Measurements from ENCODE around the gene CCL25. TPM values are rescaled to one million over a fixed set of nuclear protein-coding genes. Genes with fewer than 3 reads are reported as not detected.

The CCL25 gene
- total RNA-seq, 1 experiment from 2014 or later = not detected

DNA sequence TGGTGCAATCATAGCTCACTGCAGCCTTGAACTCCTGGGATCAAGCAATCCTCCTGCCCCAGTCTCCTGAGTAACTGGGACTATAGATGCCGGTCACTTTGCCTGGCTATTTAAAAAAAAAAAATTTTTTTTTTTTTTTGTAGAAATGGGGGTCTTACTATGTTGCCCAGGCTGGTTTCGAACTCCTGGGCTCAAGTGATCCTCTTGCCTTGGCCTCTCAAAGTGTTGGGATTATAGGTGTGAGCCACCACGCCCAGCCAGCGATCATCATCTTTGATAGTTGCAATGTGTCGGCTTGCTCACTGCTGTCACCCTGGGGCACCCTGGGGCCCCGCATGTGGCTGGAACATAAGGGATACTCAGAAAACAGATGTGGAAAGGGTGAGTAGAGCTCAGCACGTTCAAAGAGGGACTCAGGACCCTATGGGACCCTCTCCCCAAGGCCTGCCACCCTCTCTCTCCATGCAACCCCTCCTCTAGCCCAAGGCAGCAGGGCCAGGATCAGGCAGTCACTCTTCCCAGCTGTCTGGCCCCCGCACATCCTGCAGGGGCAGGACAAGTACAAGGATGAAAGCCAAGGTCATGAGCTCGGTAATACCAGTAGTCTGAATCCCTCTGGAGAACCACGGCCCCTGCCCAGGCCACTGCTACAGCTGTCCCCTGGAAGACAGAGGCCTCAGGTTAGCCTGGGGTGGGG is 6.5 kb upstream of the CCL25 start:
- DNase-seq (ENCODE audit: low read depth) = no peak

DNA sequence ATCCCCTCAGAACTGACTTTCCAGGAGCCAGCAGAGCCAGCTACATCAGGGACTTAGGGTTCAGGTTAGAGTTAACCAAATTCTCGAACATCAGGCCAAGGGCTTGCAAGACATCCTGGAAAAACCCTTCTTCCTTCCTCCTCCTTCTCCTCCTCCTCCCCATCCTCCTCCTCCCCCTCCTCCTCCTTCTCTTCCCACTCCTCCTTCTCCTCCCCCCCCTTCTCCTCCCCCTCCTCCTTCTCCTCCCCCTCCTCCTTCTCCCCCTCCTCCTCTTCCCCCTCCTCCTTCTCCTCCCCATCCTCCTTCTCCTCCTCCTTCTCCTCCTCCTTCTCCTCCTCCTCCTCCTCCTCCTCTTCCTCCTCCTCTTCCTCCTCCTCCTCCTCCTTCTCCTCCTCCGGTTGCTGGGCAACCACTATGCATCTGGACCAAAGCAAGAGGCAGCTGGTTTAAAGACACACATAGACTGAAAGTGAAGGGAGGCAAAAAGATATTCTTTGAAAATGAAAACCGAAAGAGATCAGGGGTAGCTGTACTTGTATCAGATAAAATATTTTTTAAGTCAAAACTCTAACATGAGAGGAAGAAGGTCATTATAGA is 5.9 kb upstream of the CCL25 start:
- DNase-seq (ENCODE audit: low read depth) = no peak

DNA sequence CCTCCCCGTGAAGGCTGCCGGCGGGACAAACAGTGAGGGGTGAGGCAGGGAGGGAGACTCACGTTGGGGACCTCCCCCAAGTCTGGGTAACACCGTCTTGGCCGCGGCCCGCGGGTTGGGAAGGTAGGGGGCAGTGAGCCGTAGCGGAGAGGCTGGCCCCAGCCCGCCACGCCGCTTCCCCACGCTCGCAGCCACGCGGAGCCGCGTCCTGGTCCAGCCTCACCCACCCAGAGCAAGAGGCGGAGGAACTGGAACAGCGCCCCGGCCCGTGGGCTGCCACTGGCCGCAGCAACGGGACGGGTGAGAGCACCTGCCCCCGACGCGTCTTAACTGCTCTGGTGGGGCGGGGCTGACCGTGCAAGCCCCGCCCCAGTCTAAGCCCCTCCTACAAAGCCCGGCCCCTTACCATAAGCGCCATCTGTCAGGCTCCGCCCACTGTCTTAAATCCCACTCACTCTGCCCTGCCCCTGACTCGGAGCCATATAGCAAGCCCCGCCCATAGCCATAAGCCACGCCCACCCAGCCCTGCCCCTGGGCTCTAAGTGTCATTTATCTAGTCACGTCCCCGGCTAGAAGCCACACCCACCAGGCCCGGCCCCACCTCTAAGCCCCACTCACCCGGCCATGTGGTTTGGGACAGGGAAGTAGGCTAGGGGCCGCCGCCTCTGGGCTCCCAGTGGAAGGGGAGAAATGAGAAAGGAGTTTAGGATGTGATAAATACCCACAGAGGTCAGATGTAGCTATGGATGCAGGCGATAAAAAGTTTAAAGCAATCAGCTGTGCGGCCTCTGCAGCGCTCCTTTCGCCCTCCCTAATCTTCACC is 2.1 kb upstream of the CCL25 start:
- DNase-seq (ENCODE audit: low read depth) = peak; percentile 96

DNA sequence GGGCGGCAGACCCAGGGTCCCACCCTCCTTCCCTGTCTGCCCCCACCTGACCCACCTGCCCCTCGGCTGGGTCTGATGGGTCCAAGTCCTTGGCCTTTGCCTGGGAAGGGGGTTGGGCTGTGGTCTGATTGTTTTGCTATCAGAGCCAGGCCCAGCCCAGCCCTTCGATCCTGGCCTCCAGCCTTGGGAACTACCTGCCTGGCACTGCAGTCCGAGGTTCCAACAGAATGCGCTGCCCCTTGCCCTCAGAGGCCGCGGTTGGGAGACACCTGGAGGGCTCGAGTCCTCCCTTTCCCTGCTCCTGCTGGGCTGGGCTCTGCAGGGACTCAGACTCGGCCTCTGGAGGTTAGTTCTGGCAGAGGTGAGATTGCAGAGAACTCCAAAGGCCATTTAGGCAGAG is 1.6 kb downstream of the CCL25 start:
- DNase-seq (ENCODE audit: low read depth) = no peak

DNA sequence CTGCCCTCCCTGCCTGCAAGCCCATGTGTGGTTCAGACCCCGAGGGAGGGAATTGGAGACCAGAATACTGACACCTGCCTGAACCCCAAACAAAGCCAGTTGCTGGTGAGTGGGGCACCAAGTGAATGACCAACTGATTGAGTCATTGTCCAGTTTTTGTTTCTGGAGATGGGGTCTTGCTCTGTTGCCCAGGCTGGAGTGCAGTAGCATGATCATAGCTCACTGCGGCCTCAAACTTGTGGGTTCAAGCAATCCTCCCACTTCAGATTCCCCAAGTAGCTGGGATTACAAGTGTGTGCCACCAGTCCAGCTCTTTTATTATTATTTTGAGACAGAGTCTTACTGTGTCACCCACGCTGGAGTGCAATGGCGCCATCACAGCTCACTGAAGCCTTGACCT is 4.0 kb downstream of the CCL25 start:
- no peak for DNase-seq (ENCODE audit: low read depth)

DNA sequence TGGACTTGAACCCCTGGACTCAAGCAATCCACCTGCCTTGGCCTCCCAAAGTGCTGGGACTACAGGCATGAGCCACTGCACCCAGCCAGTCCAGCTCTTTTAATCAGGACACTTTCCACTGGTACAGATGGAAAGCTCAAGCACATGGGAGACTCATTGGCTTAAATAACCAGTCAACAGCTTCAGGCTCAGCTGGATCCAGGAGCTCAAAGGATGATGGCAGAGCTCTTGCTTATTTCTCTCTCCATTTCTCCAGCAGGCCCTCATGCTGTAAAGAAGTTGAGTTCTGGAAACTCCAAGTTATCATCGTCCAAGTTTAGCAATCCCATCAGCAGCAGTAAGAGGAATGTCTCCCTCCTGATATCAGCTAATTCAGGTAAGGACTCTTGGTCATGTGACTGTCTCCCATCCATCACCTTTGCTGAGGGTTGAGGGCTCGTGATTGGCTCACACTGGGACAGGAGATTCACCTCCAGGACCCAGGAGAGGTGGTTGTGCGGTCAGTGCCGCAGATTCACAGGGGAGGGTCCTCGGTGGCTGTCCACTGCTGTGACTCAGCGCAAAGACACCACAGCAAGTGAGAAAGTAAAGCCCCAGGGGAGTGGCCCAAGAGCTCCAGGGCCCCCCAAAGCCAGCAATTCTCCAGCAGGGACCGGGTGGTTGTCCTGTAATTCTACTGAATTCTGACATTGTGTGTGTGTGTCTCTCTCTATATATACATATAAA is 5.1 kb downstream of the CCL25 start:
- DNase-seq (ENCODE audit: low read depth) = no peak

DNA sequence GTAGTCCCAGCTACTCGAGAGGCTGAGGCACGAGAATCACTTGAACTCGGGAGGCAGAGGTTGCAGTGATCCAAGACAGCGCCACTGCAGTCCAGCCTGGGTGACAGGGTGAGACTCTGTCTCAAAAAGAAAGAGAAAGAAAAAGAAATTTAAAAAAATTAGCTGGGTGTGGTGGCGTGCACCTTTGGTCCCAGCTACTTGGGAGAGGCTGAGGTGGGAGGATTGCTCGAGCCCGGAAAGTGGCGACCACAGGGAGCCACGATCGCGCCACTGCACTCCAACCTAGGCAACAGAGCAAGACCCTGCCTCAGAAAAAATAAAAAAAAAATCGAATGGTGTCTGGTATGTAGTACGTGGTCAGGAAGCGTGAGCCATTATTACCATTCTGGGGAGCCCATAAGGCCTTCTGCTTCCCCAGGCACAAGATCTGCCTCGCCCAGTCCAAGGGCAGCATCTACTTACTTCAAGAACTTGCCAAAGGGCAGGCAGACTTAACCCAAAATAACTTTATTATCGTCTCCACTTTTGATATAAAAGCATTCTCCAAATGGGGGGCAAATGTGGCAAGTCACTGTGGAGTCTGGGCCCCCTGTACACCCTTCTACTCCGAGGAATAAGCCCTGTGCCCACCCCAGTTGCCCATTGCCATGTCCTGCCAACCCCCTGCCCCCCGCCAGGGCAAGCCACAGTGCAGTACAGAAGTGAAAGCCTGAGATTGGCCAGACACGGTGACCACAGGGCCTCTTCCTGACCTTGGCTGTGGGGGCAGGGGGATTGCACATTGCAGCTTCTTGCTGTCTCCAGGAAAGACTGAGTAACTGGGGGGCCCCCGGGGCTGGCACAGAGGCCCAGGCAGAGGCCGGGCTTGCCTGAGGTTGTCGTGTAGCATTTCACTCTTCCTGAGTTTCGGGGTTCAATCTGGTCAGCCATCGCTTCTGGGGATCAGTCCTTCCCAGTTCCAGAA is 12.6 kb downstream of the CCL25 start:
- DNase-seq (ENCODE audit: low read depth) = no peak

DNA sequence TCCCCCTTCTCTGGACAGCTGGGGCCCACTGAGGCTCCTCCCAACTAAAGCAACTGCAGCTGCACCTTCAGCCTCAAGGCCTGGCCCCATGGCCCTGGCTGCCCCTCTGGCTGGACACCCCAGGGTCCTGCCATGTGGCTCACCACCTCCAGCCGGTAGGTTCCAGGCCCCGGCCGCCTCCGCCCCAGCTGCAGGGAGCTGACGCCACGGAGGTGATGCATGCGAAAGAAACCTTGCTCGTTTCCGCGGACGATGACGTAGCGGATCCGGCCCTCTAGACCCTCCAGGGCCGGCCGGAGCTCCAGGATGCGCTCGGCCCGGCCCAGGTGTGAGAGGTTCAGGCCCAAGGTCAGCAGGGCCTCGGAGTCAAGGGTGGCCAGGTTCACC is 13.3 kb downstream of the CCL25 start:
- no peak for DNase-seq (ENCODE audit: low read depth)

DNA sequence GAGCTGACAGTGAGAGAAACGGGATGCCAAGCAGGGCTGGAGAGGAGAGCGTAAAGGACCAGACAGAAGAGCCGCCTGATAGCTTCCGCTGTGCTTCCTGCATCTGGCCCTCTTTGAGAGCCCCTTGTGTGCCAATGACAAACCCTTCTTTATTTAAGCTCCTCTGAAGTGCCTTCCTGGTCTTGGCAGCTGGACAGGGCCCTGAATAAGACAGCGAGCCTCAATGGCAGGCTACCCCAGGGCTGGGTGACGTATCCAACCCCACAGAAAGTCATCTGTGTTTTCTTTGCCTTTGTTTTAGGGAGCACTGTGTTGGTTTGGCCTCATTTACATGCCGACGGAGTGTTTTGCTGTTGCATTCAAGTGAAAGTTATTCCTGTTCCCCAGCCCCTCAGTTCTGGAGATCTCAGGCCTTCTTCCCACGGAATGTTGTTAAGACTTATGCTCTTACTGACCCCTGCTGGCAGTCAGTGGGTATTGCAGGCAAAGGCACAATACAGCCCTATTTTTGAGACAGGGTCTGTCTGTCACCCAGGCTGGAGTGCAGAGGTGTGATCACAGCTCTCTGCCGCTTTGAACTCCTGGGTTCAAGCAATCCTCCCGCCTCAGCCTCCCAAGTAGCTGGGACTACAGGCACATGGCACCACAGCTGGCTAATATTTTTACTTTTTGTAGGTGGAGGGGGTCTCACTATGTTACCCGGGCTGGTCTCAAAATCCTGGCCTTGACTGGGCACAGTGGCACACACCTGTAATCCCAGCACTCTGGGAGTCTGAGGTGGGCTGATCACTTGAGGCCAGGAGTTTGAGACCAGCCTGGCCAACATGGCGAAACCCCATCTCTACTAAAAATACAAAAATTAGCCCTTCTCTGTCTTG is 16.8 kb downstream of the CCL25 start:
- no peak for DNase-seq (ENCODE audit: low read depth)

DNA sequence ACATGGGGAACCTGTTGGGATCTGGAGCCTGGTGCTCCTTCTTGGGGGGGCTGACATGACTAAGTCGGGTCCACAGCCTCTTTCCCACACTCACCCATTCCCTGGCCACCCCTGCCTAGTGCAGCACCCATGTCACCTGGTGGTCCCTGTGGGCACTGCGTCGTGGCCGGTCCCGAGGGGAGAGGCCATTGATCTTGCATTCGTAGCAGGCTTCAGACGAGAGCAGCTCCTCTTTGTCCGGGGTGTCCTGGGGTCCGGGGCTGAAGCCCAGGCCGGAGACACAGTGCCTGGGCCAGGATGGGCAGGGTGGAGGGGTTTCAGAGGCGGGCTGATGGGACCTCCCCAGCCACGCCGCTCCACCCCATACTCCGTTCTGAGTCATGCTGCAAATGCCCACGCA is 19.4 kb downstream of the CCL25 start:
- DNase-seq (ENCODE audit: low read depth) = no peak

DNA sequence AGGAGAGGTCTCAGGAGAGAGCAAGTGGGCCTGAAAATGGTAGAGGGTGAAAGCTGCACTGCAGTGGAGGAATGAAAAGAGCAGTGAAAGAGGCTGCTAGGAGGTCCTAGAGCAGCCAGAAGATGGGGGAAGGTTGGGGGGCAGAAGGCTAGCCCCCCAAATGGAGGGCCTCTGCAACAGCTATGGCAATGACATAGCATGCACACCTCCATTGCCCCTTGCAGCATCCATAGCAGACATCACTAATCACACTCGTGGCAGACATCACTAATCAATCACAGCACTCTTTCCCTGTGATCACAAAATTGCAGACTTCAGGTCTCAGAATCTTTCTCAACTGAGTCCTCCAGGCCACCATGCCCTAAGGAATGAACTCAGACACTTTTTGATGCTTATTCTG is 21.9 kb downstream of the CCL25 start:
- no peak for DNase-seq (ENCODE audit: low read depth)

DNA sequence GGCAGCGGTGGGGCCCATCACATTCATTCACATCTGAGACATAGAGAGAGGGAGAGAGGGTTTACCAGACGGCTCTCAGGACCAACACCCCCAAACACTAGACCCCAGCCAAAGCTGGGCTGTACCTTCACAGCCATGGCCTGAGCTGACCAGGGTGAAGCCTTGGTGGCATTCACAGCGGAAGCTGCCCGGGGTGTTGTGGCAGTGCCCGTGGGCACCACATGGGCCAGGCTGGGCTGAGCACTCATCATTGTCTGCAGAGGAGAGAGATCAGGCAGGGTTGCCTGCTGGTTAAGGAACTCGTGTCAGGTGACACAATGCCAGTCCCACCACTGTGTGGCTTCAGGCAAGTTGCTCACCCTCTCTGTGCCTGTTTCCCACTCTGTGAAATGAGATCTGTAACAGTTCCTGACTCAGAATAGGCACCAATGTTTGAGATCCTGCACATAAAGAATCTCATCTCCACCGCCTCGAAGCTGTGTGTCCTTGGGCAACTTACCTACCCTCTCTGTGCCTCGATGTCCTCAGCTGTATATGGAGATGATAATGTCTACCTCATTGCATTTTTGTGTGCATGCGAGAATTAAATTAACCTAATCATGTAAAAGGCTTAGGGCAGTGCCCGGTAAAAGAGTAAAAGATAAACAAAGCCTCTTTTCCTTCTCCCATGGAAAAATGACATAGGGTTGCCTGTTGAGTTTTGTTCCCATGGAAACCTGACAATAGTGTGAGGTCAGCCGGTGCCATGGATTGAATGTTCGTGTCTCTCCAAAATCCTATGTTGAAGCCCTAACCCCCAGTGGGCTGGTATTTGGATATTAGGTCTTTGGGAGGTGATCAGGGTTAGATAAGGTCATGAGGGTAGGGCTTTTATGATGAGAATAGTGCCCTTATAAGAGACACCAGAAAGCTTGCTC is 22.9 kb downstream of the CCL25 start:
- DNase-seq (ENCODE audit: low read depth) = no peak

DNA sequence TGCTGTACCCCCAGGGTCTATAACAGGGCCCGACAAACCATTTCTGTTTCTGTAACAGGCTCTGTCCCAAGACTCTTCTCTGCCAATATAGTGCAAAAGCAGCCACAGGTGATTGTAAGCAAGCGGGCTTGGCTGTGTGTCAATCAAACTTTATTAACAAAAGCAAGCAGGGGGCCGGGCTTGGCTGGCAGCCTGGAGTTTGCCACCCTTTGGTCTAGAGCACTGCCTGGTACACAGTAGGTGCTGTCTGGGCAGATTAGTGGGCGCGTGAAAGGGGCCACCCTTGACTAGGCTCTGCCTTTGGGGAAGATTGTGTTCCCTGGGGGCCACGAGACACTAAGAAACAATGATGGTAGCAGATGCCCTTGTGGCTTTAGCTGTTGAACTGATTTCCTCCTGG is 27.4 kb downstream of the CCL25 start:
- no peak for DNase-seq (ENCODE audit: low read depth)

DNA sequence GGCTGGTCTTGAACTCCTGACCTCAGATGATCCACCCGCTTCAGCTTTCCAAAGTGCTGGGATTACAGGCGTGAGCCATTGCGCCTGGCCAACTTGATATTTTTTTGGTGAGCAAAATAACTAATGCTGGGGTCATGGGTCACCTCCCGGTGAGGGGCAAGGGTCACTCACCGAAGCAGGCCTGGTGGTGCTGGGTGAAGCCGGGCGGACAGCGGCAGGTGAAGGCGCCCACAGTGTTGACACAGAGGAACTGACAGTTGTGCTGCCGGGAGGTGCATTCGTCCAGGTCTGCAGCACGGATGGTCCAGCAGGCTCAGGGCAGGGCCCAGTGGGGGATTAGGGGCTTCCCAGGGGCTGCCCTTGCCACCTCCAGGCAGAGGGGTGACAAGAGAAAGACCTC is 28.3 kb downstream of the CCL25 start:
- no peak for DNase-seq (ENCODE audit: low read depth)

DNA sequence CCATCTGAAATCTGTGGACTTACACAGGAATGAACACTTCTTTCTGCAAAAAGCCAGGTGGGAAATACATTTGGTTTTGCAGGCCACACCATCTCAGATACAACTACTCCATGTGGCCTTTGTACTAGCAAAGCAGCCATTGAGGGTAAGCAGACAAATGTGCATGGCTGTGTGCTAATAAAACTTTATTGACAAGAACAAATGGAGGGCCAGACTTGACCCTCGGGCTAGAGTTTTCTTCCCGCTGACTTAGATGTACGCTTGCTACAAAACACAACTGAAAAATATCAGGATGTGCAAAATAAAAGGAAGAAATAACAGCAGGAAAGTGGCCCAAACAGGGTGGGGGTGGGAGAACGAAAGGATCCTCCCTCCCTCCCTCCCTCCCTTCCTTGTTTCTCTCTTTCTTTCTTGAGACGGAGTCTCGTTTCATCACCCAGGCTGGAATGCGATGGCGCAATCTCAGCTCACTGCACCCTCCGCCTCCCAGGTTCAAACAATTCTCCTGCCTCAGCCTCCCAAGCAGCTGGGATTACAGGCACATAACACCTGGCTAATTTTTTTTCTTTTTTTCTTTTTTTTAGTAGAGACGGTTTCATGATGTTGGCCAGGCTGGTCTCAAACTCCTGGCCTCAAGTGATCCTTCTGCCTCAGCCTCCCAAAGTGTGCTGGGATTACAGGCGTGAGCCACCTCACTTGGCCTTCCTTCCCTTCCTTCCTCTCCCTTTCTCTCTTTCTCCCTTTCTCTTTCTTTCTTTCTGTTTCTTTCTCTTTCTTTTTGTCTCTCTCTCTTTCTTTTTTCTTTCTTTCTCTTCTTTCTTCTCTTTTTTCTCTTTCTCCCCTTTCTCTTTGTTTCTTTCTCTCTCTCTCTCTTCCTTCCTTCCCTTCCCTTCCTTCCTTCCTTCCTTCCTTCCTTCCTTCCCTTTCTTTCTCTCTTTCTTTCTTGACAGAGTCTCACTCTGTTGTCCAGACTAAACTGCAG is 29.3 kb downstream of the CCL25 start:
- no peak for DNase-seq (ENCODE audit: low read depth)

DNA sequence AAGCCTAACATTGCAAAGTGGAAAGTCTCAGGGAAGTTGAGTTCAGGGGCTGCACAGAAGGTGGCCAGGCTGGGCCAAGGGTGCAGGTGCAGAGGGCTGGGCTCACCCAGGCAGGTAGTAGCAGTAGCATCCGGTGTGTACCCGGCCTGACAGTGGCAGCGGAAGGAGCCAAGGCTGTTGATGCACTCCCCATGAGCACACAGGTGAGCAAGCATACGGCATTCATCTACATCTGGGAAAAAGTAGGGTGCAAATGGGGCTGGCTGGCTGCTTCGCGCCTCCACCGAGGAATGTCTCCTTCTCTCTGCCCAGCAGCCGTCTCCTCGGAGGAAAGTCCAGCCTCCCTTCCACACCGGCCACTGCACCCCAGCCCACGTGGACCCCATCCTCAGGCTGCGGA is 30.6 kb downstream of the CCL25 start:
- DNase-seq (ENCODE audit: low read depth) = no peak

DNA sequence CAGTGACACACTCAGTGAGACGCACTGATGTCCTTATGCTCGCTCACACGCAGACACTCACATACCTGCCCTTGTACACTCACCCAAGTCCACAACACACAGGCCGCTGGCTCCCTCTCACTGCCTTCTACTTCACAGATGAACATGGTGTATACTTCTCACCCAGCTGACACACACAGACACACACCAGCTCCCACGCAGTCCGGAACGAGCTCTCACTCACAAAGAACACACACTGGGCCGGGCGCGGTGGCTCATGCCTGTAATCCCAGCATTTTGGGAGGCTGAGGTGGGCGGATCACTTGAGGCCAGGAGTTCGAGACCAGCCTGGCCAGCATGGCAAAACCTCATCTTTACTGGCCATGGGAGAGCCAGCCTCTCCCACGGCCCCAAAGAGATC is 31.6 kb downstream of the CCL25 start:
- DNase-seq (ENCODE audit: low read depth) = no peak
